WTC11 (cell line): ENCODE results near the gene HDAC8. TPM values are rescaled to one million over a fixed set of nuclear protein-coding genes. Genes with fewer than 3 reads are reported as not detected.

ENCODE experiments used
- ATAC-seq: fragments of 200-7000 bp; cut with Tn5 transposase; 2 replicates; pipeline ENCODE4 v1.10.0; 2021; ENCODE audit warnings: mild to moderate bottlenecking, moderate library complexity
- CTCF ChIA-PET: fragments of 300-600 bp; sonication (Branson Sonifier 250); formaldehyde crosslinking; loops from one replicate; lab custom pipeline; 2021; ENCODE audit warnings: antibody characterized with exemption; lab: Charles Lee
- POLR2A ChIA-PET: fragments of 350-600 bp; sonication (Branson Sonifier 250); formaldehyde crosslinking; loops from one replicate; lab custom pipeline; 2021; ENCODE audit warnings: antibody characterized with exemption; lab: Charles Lee
- DNase-seq: peaks from one replicate; pipeline ENCODE4 v3.0.0; 2021; ENCODE audit warnings: low spot score
- H3K27ac Mint-ChIP-seq: 2 replicates; pipeline ENCODE4 v1.8.0; 2021; ENCODE audit warnings: mixed read lengths
- H3K27me3 Mint-ChIP-seq: 2 replicates; pipeline ENCODE4 v1.8.0; 2021; ENCODE audit warnings: low read depth, mild to moderate bottlenecking, moderate library complexity, mixed read lengths
- H3K36me3 Mint-ChIP-seq: 2 replicates; pipeline ENCODE4 v1.8.0; 2021; ENCODE audit warnings: mixed read lengths
- H3K4me1 Mint-ChIP-seq: 2 replicates; pipeline ENCODE4 v1.8.0; 2022; ENCODE audit warnings: mixed read lengths
- H3K4me3 Mint-ChIP-seq: 2 replicates; pipeline ENCODE4 v1.8.0; 2021; ENCODE audit warnings: mild to moderate bottlenecking, moderate library complexity, mixed read lengths
- H3K9me3 Mint-ChIP-seq: 2 replicates; pipeline ENCODE4 v1.8.0; 2021; ENCODE audit warnings: mixed read lengths
- EMX1 ChIP-seq: fragments of 250-450 bp; sonication (Bioruptor Pico); IDR thresholded peaks from 2 replicates; pipeline ENCODE4 v1.8.0; 2021; ENCODE audit warnings: mild to moderate bottlenecking
- ETV6 ChIP-seq: sonication (generic); formaldehyde crosslinking; IDR thresholded peaks from 2 replicates; pipeline ENCODE4 v1.8.1; 2022; ENCODE audit warnings: mild to moderate bottlenecking, missing genetic modification reagents
- JUN ChIP-seq: sonication (generic); formaldehyde crosslinking; IDR thresholded peaks from 2 replicates; pipeline ENCODE4 v1.8.0; 2023; ENCODE audit warnings: mild to moderate bottlenecking, missing genetic modification reagents
- OVOL2 ChIP-seq: fragments of 250-450 bp; sonication (Bioruptor Pico); IDR thresholded peaks from 2 replicates; pipeline ENCODE4 v1.9.0; 2021; ENCODE audit warnings: mild to moderate bottlenecking, borderline replicate concordance
- SMAD4 ChIP-seq: sonication (generic); formaldehyde crosslinking; IDR thresholded peaks from 2 replicates; pipeline ENCODE4 v1.8.0; 2022; ENCODE audit warnings: mild to moderate bottlenecking, missing genetic modification reagents
- ZBTB21 ChIP-seq: sonication (generic); formaldehyde crosslinking; IDR thresholded peaks from 2 replicates; pipeline ENCODE4 v1.8.1; 2023; ENCODE audit warnings: mild to moderate bottlenecking, missing genetic modification reagents, borderline replicate concordance
- ZNF219 ChIP-seq: sonication (generic); formaldehyde crosslinking; IDR thresholded peaks from 2 replicates; pipeline ENCODE4 v1.8.0; 2023; ENCODE audit warnings: missing genetic modification reagents, mild to moderate bottlenecking, borderline replicate concordance
- ZNF396 ChIP-seq: fragments of 250-450 bp; sonication (Bioruptor Pico); IDR thresholded peaks from 2 replicates; pipeline ENCODE4 v1.8.0; 2021; ENCODE audit warnings: mild to moderate bottlenecking, moderate library complexity, borderline replicate concordance
- ZNF423 ChIP-seq: fragments of 250-450 bp; sonication (Bioruptor Pico); IDR thresholded peaks from 2 replicates; pipeline ENCODE4 v2.1.2; 2022; ENCODE audit warnings: mild to moderate bottlenecking, moderate library complexity
- total RNA-seq: library from RNA; stranded (reverse); gene quantifications from 3 replicates; pipeline ENCODE4 v1.2.3, GENCODE V29; 2021
- TF ChIP-seq, protein P1 (sequence below): sonication (generic); formaldehyde crosslinking; IDR thresholded peaks from 2 replicates; pipeline ENCODE4 v1.8.1; 2023; ENCODE audit warnings: mild to moderate bottlenecking, missing genetic modification reagents, moderate library complexity
- TF ChIP-seq, protein P2 (sequence below): sonication (generic); formaldehyde crosslinking; IDR thresholded peaks from 2 replicates; pipeline ENCODE4 v1.8.0; 2022; ENCODE audit warnings: missing genetic modification reagents
- TF ChIP-seq, protein P3 (sequence below): fragments of 250-450 bp; sonication (Bioruptor Pico); IDR thresholded peaks from 2 replicates; pipeline ENCODE4 v1.9.0; 2021; ENCODE audit warnings: mild to moderate bottlenecking
- TF ChIP-seq, protein P4 (sequence below): sonication (generic); formaldehyde crosslinking; IDR thresholded peaks from 2 replicates; pipeline ENCODE4 v1.8.1; 2023; ENCODE audit warnings: mild to moderate bottlenecking, missing genetic modification reagents, moderate library complexity
- TF ChIP-seq, protein P5 (sequence below): sonication (generic); formaldehyde crosslinking; IDR thresholded peaks from 2 replicates; pipeline ENCODE4 v1.8.0; 2023; ENCODE audit warnings: missing genetic modification reagents, mild to moderate bottlenecking, borderline replicate concordance

Gene HDAC8
- total RNA-seq, 1 experiment from 2014 or later: 22.5 TPM

DNA sequence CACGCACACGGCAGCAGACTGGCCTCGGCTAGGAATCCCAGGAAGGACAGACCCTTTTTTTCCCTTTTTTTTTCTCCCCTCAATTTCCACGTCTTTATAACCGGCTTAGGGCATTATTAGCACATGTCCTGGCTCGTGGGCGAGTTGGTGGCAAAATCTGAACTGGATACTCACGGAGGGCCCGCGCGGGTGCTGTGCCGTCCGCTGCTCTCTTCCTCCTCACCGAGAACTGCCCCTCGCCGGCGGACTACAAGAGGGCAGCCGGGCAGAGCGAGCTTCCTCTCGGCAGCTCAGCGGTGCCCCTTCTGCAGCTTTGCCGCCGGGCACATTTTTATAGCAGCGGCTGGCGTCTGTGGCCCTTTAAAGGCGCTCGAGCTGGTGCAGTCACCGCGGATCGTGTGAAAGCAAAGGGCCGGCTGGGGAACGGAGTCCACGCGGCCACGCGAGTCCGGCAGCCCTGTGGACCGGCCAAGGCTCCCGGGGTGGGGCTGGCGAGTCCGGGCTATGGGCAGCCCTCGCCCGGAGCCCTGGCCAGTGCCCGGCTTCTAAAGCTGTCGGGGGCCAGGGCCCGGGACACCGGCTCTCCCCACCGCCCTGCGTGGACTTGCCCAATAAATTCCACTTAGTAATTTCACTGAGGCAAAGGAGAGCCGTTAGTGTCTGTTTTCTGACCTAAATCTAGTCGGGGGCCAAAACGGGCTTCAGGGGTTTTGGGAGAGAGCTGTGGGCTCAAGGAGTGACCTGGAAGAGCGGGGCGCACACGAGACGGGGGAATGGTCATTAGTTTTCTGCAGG is 265.6 kb downstream of the HDAC8 start:
- no peak overlapping the region for H3K27ac Mint-ChIP-seq
- DNase-seq: peak; percentile 51
- H3K27me3 Mint-ChIP-seq: peaks cover 74% of the 10 kb centered on the region
- ChIA-PET POLR2A (interaction anchor here (0.9 kb wide), 1 partner anchor 68 kb away, joined by 3 read pairs; the partner anchor contains the start of gene ERCC6L), CTCF (interaction anchor here (0.9 to 4.4 kb wide), 5 partner anchors 9 to 396 kb away, joined by 3 to 40 read pairs (median 9); partner anchors contain the start of gene RPS4X)
- no peaks in the 10 kb centered on the region for H3K9me3 Mint-ChIP-seq
- TF ChIP-seq, protein P1, sequence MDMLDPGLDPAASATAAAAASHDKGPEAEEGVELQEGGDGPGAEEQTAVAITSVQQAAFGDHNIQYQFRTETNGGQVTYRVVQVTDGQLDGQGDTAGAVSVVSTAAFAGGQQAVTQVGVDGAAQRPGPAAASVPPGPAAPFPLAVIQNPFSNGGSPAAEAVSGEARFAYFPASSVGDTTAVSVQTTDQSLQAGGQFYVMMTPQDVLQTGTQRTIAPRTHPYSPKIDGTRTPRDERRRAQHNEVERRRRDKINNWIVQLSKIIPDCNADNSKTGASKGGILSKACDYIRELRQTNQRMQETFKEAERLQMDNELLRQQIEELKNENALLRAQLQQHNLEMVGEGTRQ (CRISPR knock-in tag): no peak
- TF ChIP-seq, protein P2, sequence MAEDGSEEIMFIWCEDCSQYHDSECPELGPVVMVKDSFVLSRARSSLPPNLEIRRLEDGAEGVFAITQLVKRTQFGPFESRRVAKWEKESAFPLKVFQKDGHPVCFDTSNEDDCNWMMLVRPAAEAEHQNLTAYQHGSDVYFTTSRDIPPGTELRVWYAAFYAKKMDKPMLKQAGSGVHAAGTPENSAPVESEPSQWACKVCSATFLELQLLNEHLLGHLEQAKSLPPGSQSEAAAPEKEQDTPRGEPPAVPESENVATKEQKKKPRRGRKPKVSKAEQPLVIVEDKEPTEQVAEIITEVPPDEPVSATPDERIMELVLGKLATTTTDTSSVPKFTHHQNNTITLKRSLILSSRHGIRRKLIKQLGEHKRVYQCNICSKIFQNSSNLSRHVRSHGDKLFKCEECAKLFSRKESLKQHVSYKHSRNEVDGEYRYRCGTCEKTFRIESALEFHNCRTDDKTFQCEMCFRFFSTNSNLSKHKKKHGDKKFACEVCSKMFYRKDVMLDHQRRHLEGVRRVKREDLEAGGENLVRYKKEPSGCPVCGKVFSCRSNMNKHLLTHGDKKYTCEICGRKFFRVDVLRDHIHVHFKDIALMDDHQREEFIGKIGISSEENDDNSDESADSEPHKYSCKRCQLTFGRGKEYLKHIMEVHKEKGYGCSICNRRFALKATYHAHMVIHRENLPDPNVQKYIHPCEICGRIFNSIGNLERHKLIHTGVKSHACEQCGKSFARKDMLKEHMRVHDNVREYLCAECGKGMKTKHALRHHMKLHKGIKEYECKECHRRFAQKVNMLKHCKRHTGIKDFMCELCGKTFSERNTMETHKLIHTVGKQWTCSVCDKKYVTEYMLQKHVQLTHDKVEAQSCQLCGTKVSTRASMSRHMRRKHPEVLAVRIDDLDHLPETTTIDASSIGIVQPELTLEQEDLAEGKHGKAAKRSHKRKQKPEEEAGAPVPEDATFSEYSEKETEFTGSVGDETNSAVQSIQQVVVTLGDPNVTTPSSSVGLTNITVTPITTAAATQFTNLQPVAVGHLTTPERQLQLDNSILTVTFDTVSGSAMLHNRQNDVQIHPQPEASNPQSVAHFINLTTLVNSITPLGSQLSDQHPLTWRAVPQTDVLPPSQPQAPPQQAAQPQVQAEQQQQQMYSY: peak; percentile 97
- ATAC-seq: peak; percentile 34
- H3K4me3 Mint-ChIP-seq: peak overlapping the region; percentile 76
- H3K36me3 Mint-ChIP-seq: no peaks in the 10 kb centered on the region
- H3K4me1 Mint-ChIP-seq: peaks cover 16% of the 10 kb centered on the region

DNA sequence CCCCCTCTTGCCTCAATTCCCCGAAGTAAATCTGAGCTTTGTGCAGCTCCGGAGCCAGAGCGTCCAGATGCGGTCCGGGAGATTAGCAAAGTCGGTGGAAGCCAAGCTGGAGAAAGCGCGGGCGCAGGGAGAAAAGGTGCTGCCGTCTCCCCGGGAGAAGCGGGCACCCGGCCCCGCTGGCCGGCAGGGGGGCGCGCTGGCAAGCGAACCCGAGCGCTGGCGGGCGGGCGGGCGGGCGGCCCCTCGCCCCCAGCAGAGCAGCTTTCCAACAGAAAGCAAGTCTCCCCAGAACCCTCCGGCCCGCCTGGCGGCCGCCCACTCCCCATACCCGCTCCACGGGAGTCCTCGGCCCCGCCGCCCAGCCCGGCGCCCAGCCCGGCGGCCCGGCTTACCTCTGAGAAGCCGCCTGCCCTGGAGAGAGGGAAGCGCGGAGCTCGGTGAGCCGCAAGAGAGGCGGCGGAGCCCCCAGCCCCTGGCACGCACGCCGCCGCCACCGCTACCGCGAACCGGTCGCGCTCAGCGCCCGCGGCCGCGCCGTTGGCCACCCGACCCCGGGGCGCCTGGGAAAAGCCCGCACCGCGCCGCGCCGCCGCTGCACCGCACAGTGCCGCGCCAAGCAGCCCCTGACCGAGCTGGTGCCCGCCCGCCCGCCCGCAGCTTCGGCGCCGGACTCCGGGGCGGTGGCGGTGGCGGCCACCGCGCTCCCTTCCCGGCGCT is 266.4 kb downstream of the HDAC8 start:
- POLR2A ChIA-PET: no interaction called here

DNA sequence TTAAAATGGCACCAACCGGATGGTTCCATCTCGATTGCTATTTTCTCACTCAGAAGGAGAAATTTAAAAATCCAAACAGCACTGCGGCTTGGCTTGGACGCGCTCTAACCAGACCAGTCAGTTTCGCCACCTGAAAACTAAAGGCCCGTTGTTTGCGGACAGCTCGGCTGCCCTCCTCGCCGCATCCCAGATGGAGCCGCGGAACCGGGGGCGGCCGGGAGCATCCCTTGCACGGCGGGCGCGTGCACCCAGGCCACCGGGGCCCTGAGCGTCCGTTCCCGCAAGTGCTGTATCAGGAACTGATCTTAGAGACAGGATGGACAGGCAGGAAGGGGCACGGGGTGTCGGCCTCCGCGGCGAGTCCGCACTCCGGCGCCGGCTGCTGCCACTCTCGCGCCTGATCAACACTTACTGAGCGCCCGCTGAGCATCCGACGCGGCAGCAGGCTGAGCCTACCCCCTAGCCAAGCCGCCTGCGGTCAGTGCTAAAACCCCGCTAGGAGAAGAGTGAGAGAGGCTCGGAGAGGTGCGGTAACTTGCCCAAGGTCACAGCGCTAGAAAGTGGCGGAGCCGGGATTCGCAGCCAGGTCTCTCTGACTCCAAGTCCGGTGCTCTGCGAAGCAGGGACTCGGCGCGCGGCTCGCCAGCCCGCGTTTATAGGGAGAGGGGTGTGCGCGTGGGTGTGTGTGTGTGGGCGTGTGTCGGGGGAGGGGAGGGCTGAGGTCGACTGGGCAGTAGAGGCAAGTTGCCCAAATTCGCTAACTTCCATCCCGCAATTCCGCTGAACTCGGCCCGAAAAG is 267.2 kb downstream of the HDAC8 start, which contains the start of gene CITED1:
CITED1 (minus strand) TSS at position 629 of the 799 bp plus-strand sequence. CDS start 3,045 bp downstream, outside the sequence.
- H3K27me3 Mint-ChIP-seq: peaks cover 85% of the 10 kb centered on the region
- H3K4me1 Mint-ChIP-seq: peaks cover 16% of the 10 kb centered on the region
- POLR2A ChIA-PET: no interaction called here
- DNase-seq: peak; percentile 20
- H3K27ac Mint-ChIP-seq: no peak within 1 kb of the TSS
- H3K9me3 Mint-ChIP-seq: no peaks in the 10 kb centered on the region
- CTCF ChIA-PET: interaction anchor here (1.3 to 4.4 kb wide), 3 partner anchors 7 to 240 kb away, joined by 9 to 40 read pairs (median 9); partner anchors contain the start of gene RPS4X
- ATAC-seq: no peak
- H3K4me3 Mint-ChIP-seq: peak within 1 kb of the TSS; percentile 76
- no peaks in the 10 kb centered on the region for H3K36me3 Mint-ChIP-seq
- TF ChIP-seq ZNF219: no peak
- TF ChIP-seq ZNF396: no peak
- TF ChIP-seq EMX1 (CRISPR knock-in tag): no peak
- no peak for TF ChIP-seq OVOL2 (CRISPR knock-in tag)
- TF ChIP-seq, protein P3, sequence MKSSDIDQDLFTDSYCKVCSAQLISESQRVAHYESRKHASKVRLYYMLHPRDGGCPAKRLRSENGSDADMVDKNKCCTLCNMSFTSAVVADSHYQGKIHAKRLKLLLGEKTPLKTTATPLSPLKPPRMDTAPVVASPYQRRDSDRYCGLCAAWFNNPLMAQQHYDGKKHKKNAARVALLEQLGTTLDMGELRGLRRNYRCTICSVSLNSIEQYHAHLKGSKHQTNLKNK (CRISPR knock-in tag): no peak
- no peak for TF ChIP-seq ZBTB21 (CRISPR knock-in tag)
- no peak for TF ChIP-seq ETV6 (CRISPR knock-in tag)
- TF ChIP-seq, protein P4, sequence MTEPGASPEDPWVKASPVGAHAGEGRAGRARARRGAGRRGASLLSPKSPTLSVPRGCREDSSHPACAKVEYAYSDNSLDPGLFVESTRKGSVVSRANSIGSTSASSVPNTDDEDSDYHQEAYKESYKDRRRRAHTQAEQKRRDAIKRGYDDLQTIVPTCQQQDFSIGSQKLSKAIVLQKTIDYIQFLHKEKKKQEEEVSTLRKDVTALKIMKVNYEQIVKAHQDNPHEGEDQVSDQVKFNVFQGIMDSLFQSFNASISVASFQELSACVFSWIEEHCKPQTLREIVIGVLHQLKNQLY: no peak
- TF ChIP-seq, protein P1 (CRISPR knock-in tag): no peak
- no peak for TF ChIP-seq JUN (CRISPR knock-in tag)

More for the DNA sequence above, 266.4 kb downstream of the HDAC8 start:
- no peaks in the 10 kb centered on the region for H3K9me3 Mint-ChIP-seq
- DNase-seq (peak; percentile 16), ATAC-seq (no peak)
- no peaks in the 10 kb centered on the region for H3K36me3 Mint-ChIP-seq
- no peak overlapping the region for H3K27ac Mint-ChIP-seq
- peaks cover 79% of the 10 kb centered on the region for H3K27me3 Mint-ChIP-seq
- peaks cover 16% of the 10 kb centered on the region for H3K4me1 Mint-ChIP-seq
- TF ChIP-seq ZNF423: no peak
- TF ChIP-seq SMAD4: no peak
- TF ChIP-seq, protein P5, sequence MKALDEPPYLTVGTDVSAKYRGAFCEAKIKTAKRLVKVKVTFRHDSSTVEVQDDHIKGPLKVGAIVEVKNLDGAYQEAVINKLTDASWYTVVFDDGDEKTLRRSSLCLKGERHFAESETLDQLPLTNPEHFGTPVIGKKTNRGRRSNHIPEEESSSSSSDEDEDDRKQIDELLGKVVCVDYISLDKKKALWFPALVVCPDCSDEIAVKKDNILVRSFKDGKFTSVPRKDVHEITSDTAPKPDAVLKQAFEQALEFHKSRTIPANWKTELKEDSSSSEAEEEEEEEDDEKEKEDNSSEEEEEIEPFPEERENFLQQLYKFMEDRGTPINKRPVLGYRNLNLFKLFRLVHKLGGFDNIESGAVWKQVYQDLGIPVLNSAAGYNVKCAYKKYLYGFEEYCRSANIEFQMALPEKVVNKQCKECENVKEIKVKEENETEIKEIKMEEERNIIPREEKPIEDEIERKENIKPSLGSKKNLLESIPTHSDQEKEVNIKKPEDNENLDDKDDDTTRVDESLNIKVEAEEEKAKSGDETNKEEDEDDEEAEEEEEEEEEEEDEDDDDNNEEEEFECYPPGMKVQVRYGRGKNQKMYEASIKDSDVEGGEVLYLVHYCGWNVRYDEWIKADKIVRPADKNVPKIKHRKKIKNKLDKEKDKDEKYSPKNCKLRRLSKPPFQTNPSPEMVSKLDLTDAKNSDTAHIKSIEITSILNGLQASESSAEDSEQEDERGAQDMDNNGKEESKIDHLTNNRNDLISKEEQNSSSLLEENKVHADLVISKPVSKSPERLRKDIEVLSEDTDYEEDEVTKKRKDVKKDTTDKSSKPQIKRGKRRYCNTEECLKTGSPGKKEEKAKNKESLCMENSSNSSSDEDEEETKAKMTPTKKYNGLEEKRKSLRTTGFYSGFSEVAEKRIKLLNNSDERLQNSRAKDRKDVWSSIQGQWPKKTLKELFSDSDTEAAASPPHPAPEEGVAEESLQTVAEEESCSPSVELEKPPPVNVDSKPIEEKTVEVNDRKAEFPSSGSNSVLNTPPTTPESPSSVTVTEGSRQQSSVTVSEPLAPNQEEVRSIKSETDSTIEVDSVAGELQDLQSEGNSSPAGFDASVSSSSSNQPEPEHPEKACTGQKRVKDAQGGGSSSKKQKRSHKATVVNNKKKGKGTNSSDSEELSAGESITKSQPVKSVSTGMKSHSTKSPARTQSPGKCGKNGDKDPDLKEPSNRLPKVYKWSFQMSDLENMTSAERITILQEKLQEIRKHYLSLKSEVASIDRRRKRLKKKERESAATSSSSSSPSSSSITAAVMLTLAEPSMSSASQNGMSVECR (CRISPR knock-in tag): no peak
- peak overlapping the region; percentile 76 for H3K4me3 Mint-ChIP-seq
- CTCF ChIA-PET: interaction anchor here (0.9 to 4.4 kb wide), 5 partner anchors 8 to 395 kb away, joined by 3 to 40 read pairs (median 9); partner anchors contain the start of gene RPS4X
